Measurements from ENCODE around the gene PRDM8.

PRDM8 gene

DNA sequence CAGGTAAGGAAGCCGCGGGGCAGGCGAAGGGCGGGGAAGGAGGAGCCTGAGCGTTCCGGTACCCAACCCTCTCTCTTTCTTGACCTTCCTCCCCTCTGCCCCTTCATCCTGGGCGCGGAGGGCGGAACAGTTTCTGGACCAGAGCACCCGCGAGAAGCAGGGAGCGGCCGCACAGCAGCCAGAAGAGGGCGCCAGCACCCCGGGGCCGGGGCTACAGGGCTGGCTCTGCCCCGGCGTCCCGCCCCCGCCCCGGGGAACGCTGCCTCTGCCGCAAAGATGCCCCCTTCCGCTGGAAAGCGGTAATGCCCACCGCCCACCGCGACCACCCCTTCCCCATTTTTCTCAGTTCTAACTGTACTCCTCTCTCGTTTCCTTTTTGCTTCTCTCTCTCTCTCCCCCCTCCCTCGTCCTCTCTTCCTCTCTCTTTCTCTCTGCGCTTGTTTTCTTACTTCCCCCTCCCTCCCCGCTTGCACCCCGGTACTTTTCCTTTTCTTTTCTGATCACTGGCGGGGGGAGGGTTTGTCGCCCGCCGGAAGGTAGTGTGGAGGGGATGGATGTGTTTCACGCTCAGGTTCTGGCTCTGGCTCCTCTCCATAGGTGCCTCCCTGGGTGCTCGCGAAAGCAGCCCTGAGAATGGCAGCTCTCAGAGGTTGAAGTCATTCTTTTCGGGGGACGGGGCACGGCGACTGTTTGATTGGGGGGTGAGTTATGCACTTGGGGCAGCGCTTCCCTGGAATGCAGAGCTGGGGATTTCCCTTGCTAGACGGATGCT lies 13.1 kb upstream of the PRDM8 start:
- DNase-seq: peak; percentile 97

DNA sequence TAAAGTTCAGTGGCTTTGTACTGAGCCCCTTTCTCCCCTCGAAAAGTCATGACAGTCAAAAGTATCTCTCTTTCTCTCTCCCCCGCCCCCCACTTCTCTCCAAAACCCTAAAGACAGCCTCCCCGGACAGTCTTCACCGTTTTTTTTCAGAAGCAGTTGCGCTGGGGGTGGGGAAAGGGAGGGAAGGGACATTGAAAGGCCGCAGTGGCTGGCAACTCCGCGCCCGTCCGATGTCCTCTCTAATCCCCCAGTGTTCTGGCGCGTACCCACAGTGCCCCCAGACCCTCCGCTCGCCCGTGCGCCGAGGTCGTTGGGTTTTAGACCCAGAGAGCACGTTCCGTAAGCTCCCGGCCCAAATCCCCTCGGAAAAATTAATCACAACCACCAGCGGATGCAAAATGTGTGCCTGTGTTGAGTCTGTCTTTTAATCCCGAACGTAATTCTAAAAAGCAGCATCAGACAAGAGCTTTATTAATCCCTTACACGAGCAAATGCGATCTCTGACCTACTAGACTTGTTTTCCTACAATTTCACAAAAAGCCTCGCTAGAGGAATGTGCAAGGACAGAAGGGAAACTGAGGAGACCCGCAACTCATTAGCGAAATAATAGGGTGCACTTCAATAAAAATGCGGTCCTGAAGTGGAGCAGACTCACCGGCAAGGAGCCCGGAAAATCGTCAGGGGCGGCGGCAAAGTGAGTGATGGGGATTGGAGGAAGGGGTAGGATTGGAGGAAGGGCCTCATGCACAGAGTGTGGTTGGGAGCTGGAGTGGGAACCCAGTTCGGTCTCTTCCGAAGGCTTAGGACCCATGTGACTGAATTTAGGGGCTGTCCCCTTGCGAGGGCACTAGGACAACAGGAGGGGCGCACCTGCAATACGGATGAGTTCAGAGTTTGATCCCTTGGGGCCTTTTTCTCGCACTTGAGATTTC lies 12.2 kb upstream of the PRDM8 start:
- DNase-seq: no peak

GRCh38 chr4:80185787-80186548 lies 11.3 kb upstream of the PRDM8 start:
- no peak for DNase-seq

- no peak for DNase-seq
Observed at GRCh38 chr4:80186676-80187075, 10.6 kb upstream of the PRDM8 start.

GRCh38 chr4:80187677-80188076 lies 9.6 kb upstream of the PRDM8 start:
- DNase-seq: no peak

- DNase-seq: no peak
Observed at GRCh38 chr4:80188457-80188800, 8.9 kb upstream of the PRDM8 start.

DNA sequence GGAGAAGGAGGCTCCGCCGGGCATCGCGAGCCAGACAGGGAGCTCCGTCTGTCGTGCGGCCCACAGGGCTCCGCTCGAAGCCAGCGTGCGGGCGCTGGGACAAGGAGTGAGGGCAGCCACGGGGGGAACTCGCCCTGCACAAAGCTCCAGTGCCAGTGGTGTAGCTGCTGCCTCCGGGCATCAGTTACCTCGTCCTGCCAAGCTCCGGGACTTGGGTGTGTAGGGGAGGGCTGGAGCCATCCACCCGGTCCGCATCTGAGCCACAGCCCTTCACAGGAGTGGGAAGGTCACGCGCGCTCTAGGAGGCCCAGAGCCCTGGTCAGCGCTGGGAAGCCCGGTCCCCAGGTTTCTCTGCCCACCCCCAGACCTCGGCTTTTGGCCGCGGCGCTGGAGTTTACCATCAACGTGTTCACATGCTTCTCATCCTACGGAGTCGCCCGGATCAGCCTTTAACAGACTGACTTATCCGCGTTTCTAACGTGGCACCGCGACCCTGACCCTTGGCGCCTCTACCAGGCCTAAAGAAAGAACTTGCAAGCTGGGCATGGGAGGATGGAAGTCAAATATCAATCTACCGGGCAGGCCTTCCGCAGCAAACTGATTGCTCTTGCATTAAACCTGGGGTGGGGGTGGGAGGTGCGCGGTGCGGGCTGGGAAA lies 8.4 kb upstream of the PRDM8 start:
- DNase-seq: no peak

GRCh38 chr4:80189581-80189955 lies 7.7 kb upstream of the PRDM8 start:
- DNase-seq: no peak

DNA sequence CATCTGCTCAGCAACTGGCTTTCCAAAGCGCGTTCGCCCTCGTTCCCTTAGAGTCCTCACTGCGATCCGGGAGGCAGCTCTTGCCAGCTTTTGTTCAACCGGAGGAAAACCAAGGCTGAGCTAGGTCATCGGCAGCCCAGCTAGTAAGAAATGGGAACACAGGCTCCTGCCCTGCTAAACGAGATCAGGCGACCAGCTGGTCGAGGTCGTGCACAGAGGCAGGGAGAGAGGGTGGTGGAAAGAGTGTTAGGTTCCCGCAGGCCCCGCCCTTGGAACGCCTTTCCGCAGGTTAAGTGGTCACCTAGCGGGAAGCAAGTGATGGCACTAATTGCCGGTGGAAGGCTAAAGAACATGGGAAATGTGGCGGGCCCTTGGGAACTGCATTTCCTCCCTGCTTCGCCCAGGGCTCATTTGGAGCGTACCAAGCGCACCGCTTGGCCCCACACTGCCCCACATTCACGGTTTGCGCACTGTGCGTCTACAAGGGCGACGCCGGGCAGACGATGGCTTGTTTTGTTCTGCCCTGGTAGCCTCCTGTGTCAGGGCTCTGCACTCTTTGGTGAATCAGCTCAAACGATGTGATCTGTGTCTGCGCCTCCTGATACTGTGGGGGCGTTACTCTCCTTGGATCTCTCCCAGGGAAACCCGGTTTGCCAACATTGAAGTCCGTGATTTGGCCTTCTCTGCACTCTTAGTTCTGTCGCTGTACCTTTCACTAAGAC lies 7.2 kb upstream of the PRDM8 start:
- DNase-seq: no peak

DNA sequence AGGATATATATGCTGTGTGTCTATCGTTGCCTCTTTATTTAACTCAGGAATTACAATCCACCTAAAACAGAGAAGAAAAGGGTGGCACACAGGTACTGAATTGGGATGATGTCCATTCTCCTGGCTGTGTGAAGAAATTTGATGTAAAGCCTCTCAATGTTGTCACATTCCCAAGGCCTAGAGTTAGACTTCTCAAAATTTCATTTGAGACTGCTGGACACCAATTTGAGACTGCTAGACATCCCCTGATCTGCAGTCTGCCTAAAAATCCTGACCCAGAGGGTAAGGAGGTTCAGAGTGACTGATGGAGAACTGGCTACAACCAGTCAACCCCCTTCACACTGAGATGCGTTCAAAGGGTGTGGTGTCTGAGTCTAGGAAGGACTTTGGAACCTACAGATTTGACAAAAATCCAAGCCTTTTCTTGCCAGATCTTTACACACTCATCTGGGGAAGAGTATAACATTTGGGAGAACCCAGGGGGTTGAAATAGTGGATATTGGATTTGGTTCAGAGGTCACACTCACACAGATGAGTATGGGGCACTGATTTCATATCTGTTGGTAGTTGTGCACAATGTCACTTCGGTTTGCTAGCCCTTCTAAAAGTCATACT lies 4.9 kb upstream of the PRDM8 start:
- DNase-seq: no peak

DNA sequence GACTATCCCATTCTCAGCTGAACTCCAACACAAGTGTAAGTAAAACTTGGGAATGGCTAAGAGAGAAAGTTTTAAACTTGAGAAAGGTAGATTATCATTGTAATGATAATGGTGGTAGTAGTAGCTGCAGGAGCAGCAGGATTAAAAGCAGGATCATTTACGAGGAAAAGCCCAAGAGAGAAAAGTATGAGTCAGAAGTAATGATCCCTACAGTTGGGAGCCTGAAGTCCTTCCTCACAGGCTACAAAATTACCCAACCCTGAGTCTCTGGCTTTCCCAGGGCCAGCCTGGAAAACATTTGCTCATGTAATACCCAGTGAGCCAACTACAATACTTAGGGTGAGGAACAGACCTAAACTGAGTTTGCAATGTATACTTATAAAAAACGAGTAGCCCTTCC lies 4.4 kb upstream of the PRDM8 start:
- no peak for DNase-seq

DNA sequence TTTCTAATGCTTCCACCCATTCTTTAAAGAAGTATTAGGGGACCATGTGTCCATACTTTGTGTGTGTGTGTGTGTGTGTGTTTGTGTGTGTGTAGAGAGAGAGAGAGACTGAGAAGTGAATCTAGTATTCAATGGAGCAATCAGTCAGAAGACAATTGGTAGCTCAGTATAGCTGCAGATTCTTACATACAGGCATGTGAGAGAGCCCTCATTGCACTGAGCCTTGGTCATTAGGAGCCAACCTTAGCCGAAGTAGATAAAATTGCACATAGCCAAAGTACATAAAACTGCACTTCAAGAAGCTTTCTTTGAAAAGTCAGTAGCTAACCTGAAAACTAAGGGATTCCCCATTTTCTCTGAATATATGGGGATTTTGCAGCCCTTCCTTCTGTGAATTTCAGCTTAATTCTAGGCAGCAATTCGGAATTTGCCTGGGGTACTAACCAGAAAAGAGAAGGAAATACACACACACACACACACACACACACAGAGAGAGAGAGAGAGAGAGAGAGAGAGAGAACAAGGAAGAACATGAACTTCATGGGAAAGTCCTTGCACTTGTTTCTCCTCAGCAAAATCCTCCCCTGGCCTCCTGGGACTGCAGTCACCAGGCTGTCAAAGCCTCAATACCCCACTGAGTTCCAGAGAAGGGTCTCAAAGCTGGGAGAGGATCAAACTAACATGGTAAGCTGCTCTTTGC lies 1.7 kb upstream of the PRDM8 start:
- no peak for DNase-seq

GRCh38 chr4:80196259-80196921 lies 913 bp upstream of the PRDM8 start:
- DNase-seq: no peak

DNA sequence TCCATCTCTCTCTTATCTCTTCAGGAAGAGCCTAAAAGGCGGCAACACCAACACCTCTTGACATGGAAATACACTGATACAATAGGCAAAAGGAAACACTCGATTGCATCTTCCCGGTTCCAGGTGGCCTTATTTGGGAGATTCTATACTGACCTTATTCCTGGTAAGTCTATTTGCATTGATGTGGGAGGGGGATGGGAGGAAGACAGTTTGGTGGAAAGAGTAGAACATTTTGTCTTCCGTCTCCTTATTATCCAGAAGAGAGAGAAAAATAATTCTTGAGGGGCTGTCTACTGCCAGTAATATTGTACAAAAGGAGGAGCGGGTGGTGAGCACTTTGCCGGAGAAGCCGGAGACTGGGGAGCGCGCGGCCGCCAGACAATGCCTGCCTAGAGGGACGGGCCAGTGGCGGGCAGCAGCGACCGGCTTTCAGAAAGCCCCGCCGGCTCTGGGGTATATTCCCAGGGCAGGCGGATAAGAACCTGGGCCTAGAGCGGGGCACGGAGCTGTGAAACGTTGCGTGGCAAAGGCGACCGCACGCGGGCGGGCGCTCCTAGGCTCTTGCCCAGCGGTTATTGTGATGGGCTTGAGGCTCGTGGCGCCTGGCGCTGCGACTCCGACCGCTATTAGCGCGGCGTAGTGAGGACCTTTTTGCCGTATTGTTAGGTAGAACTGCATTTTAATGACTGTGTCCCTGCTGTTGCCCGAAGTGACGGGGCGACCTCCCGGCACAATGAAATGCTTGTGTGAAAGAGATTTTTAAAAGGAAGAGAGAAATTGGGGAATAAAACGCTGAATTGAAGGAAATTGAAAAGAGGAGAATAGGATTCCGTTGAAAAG lies 518 bp downstream of the PRDM8 start:
- DNase-seq: peak; percentile 40

GRCh38 chr4:80198441-80198837 lies 1.1 kb downstream of the PRDM8 start:
- DNase-seq: no peak

GRCh38 chr4:80199004-80199560 lies 1.8 kb downstream of the PRDM8 start:
- DNase-seq: no peak

DNA sequence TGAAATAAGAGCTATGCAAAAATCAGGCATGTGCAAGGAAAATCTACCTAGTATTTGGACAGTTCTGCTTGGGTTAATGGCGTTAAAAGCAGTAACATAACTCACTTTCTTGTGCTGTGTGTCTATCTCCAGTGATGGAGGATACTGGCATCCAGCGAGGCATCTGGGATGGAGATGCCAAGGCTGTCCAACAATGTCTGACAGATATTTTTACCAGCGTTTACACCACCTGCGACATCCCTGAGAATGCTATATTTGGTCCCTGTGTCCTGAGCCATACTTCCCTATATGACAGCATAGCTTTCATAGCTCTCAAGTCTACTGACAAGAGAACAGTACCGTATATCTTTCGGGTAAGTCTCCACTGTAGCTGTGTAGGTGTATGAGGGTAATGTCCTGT lies 2.6 kb downstream of the PRDM8 start:
- no peak for DNase-seq

GRCh38 chr4:80201252-80202151 lies 4.2 kb downstream of the PRDM8 start:
- DNase-seq: peak; percentile 67
